ENCODE measurements around the gene GALNT1.

GALNT1 gene

GRCh38 chr18:35618696-35619095 is 37.2 kb downstream of the GALNT1 start:
- peak; percentile 5 for DNase-seq (ENCODE audit: low read depth)

GRCh38 chr18:35619464-35619863 is 37.9 kb downstream of the GALNT1 start:
- Histone ChIP-seq H3K4me3 (ENCODE audit: low read length) (peak overlapping the region; percentile 18), H3K9me3 (ENCODE audit: control insufficient read depth, low read length) (no peaks in the 10 kb centered on the region), H3K9ac (ENCODE audit: low read length) (no peak overlapping the region), H3K4me1 (ENCODE audit: control insufficient read depth, insufficient read depth, low read length) (peaks cover 29% of the 10 kb centered on the region), H3K36me3 (ENCODE audit: control insufficient read depth, insufficient read depth, low read length, severe bottlenecking) (no peaks in the 10 kb centered on the region), H3K27me3 (replicated peaks; ENCODE audit: control insufficient read depth, insufficient read depth, low read length) (no peaks in the 10 kb centered on the region)
- DNase-seq (ENCODE audit: low read depth), result no peak

More at GRCh38 chr18:35618696-35619095, 37.2 kb downstream of the GALNT1 start:
- no peaks in the 10 kb centered on the region for H3K27me3 ChIP-seq (replicated peaks; ENCODE audit: control insufficient read depth, insufficient read depth, low read length)
- H3K36me3 ChIP-seq (ENCODE audit: control insufficient read depth, insufficient read depth, low read length, severe bottlenecking), result no peaks in the 10 kb centered on the region
- H3K9me3 ChIP-seq (ENCODE audit: control insufficient read depth, low read length), result no peaks in the 10 kb centered on the region
- peaks cover 29% of the 10 kb centered on the region for H3K4me1 ChIP-seq (ENCODE audit: control insufficient read depth, insufficient read depth, low read length)
- no peak overlapping the region for H3K9ac ChIP-seq (ENCODE audit: low read length)
- no peak overlapping the region for H3K4me3 ChIP-seq (ENCODE audit: low read length)

- Histone ChIP-seq H3K4me1 (ENCODE audit: control insufficient read depth, insufficient read depth, low read length) (peaks cover 29% of the 10 kb centered on the region), H3K9me3 (ENCODE audit: control insufficient read depth, low read length) (no peaks in the 10 kb centered on the region), H3K27me3 (replicated peaks; ENCODE audit: control insufficient read depth, insufficient read depth, low read length) (no peaks in the 10 kb centered on the region), H3K4me3 (ENCODE audit: low read length) (peak overlapping the region; percentile 18), H3K9ac (ENCODE audit: low read length) (no peak overlapping the region), H3K36me3 (ENCODE audit: control insufficient read depth, insufficient read depth, low read length, severe bottlenecking) (no peaks in the 10 kb centered on the region)
- DNase-seq (ENCODE audit: low read depth), result no peak
Observed at GRCh38 chr18:35619941-35620340, 38.4 kb downstream of the GALNT1 start.

- H3K36me3 ChIP-seq (ENCODE audit: control insufficient read depth, insufficient read depth, low read length, severe bottlenecking), result no peaks in the 10 kb centered on the region
- DNase-seq (ENCODE audit: low read depth), result no peak
- no peaks in the 10 kb centered on the region for H3K9me3 ChIP-seq (ENCODE audit: control insufficient read depth, low read length)
- peaks cover 29% of the 10 kb centered on the region for H3K4me1 ChIP-seq (ENCODE audit: control insufficient read depth, insufficient read depth, low read length)
- peak overlapping the region; percentile 31 for H3K4me3 ChIP-seq (ENCODE audit: low read length)
- H3K27me3 ChIP-seq (replicated peaks; ENCODE audit: control insufficient read depth, insufficient read depth, low read length), result no peaks in the 10 kb centered on the region
- no peak overlapping the region for H3K9ac ChIP-seq (ENCODE audit: low read length)
Observed at GRCh38 chr18:35620765-35621164, 39.2 kb downstream of the GALNT1 start.

GRCh38 chr18:35623255-35623654 is 41.7 kb downstream of the GALNT1 start:
- H3K27me3 ChIP-seq (replicated peaks; ENCODE audit: control insufficient read depth, insufficient read depth, low read length), result no peaks in the 10 kb centered on the region
- H3K4me1 ChIP-seq (ENCODE audit: control insufficient read depth, insufficient read depth, low read length), result peaks cover 29% of the 10 kb centered on the region

GRCh38 chr18:35624146-35624545 is 42.6 kb downstream of the GALNT1 start:
- peaks cover 22% of the 10 kb centered on the region for H3K4me1 ChIP-seq (ENCODE audit: control insufficient read depth, insufficient read depth, low read length)
- H3K9ac ChIP-seq (ENCODE audit: low read length), result no peak overlapping the region
- H3K36me3 ChIP-seq (ENCODE audit: control insufficient read depth, insufficient read depth, low read length, severe bottlenecking), result no peaks in the 10 kb centered on the region
- no peaks in the 10 kb centered on the region for H3K9me3 ChIP-seq (ENCODE audit: control insufficient read depth, low read length)
- H3K27me3 ChIP-seq (replicated peaks; ENCODE audit: control insufficient read depth, insufficient read depth, low read length), result no peaks in the 10 kb centered on the region
- H3K4me3 ChIP-seq (ENCODE audit: low read length), result no peak overlapping the region
- DNase-seq (ENCODE audit: low read depth), result no peak

More at GRCh38 chr18:35623255-35623654, 41.7 kb downstream of the GALNT1 start:
- Histone ChIP-seq H3K36me3 (ENCODE audit: control insufficient read depth, insufficient read depth, low read length, severe bottlenecking) (no peaks in the 10 kb centered on the region), H3K4me3 (ENCODE audit: low read length) (no peak overlapping the region), H3K9ac (ENCODE audit: low read length) (no peak overlapping the region), H3K9me3 (ENCODE audit: control insufficient read depth, low read length) (no peaks in the 10 kb centered on the region)
- no peak for DNase-seq (ENCODE audit: low read depth)

GRCh38 chr18:35625232-35625631 is 43.7 kb downstream of the GALNT1 start:
- H3K4me3 ChIP-seq (ENCODE audit: low read length), result no peak overlapping the region
- no peaks in the 10 kb centered on the region for H3K36me3 ChIP-seq (ENCODE audit: control insufficient read depth, insufficient read depth, low read length, severe bottlenecking)
- H3K4me1 ChIP-seq (ENCODE audit: control insufficient read depth, insufficient read depth, low read length), result peaks cover 11% of the 10 kb centered on the region
- H3K27me3 ChIP-seq (replicated peaks; ENCODE audit: control insufficient read depth, insufficient read depth, low read length), result no peaks in the 10 kb centered on the region
- H3K9me3 ChIP-seq (ENCODE audit: control insufficient read depth, low read length), result no peaks in the 10 kb centered on the region
- DNase-seq (ENCODE audit: low read depth), result no peak
- no peak overlapping the region for H3K9ac ChIP-seq (ENCODE audit: low read length)

- H3K9ac ChIP-seq (ENCODE audit: low read length), result no peak overlapping the region
- no peaks in the 10 kb centered on the region for H3K27me3 ChIP-seq (replicated peaks; ENCODE audit: control insufficient read depth, insufficient read depth, low read length)
- no peak overlapping the region for H3K4me3 ChIP-seq (ENCODE audit: low read length)
- no peak for DNase-seq (ENCODE audit: low read depth)
- H3K9me3 ChIP-seq (ENCODE audit: control insufficient read depth, low read length), result no peaks in the 10 kb centered on the region
- peaks cover 9% of the 10 kb centered on the region for H3K4me1 ChIP-seq (ENCODE audit: control insufficient read depth, insufficient read depth, low read length)
- H3K36me3 ChIP-seq (ENCODE audit: control insufficient read depth, insufficient read depth, low read length, severe bottlenecking), result no peaks in the 10 kb centered on the region
Observed at GRCh38 chr18:35633761-35634160, 52.2 kb downstream of the GALNT1 start.

- H3K9ac ChIP-seq (ENCODE audit: low read length), result no peak overlapping the region
- no peak overlapping the region for H3K4me3 ChIP-seq (ENCODE audit: low read length)
- peaks cover 9% of the 10 kb centered on the region for H3K4me1 ChIP-seq (ENCODE audit: control insufficient read depth, insufficient read depth, low read length)
- no peak for DNase-seq (ENCODE audit: low read depth)
- no peaks in the 10 kb centered on the region for H3K27me3 ChIP-seq (replicated peaks; ENCODE audit: control insufficient read depth, insufficient read depth, low read length)
- no peaks in the 10 kb centered on the region for H3K36me3 ChIP-seq (ENCODE audit: control insufficient read depth, insufficient read depth, low read length, severe bottlenecking)
- no peaks in the 10 kb centered on the region for H3K9me3 ChIP-seq (ENCODE audit: control insufficient read depth, low read length)
Observed at GRCh38 chr18:35634323-35634722, 52.8 kb downstream of the GALNT1 start.

- Histone ChIP-seq H3K4me3 (ENCODE audit: low read length) (no peak overlapping the region), H3K4me1 (ENCODE audit: control insufficient read depth, insufficient read depth, low read length) (peaks cover 9% of the 10 kb centered on the region)
- no peak for DNase-seq (ENCODE audit: low read depth)
Observed at GRCh38 chr18:35635170-35635569, 53.6 kb downstream of the GALNT1 start.

GRCh38 chr18:35637227-35637626 is 55.7 kb downstream of the GALNT1 start:
- Histone ChIP-seq H3K27me3 (replicated peaks; ENCODE audit: control insufficient read depth, insufficient read depth, low read length) (no peaks in the 10 kb centered on the region), H3K9me3 (ENCODE audit: control insufficient read depth, low read length) (no peaks in the 10 kb centered on the region), H3K36me3 (ENCODE audit: control insufficient read depth, insufficient read depth, low read length, severe bottlenecking) (no peaks in the 10 kb centered on the region), H3K4me3 (ENCODE audit: low read length) (no peak overlapping the region), H3K9ac (ENCODE audit: low read length) (no peak overlapping the region), H3K4me1 (ENCODE audit: control insufficient read depth, insufficient read depth, low read length) (peaks cover 14% of the 10 kb centered on the region)
- DNase-seq (ENCODE audit: low read depth), result no peak

More at GRCh38 chr18:35635170-35635569, 53.6 kb downstream of the GALNT1 start:
- Histone ChIP-seq H3K36me3 (ENCODE audit: control insufficient read depth, insufficient read depth, low read length, severe bottlenecking) (no peaks in the 10 kb centered on the region), H3K9me3 (ENCODE audit: control insufficient read depth, low read length) (no peaks in the 10 kb centered on the region), H3K9ac (ENCODE audit: low read length) (no peak overlapping the region), H3K27me3 (replicated peaks; ENCODE audit: control insufficient read depth, insufficient read depth, low read length) (no peaks in the 10 kb centered on the region)

- no peak overlapping the region for H3K4me3 ChIP-seq (ENCODE audit: low read length)
- H3K4me1 ChIP-seq (ENCODE audit: control insufficient read depth, insufficient read depth, low read length), result peaks cover 16% of the 10 kb centered on the region
- no peaks in the 10 kb centered on the region for H3K9me3 ChIP-seq (ENCODE audit: control insufficient read depth, low read length)
- no peak overlapping the region for H3K9ac ChIP-seq (ENCODE audit: low read length)
- no peaks in the 10 kb centered on the region for H3K36me3 ChIP-seq (ENCODE audit: control insufficient read depth, insufficient read depth, low read length, severe bottlenecking)
- DNase-seq (ENCODE audit: low read depth), result no peak
- H3K27me3 ChIP-seq (replicated peaks; ENCODE audit: control insufficient read depth, insufficient read depth, low read length), result no peaks in the 10 kb centered on the region
Observed at GRCh38 chr18:35639296-35639695, 57.8 kb downstream of the GALNT1 start.

All from adipocyte (in vitro differentiated cells).